ENCODE measurements around the gene NTN5.
"Not testable (repeated sequence)": the region's sequence is repeated elsewhere in the genome, so short reads cannot be mapped to it uniquely, and the experiment has no call there.

Gene NTN5

GRCh38 chr19:48680006-48680405 lies 7.2 kb upstream of the NTN5 start:
- not testable (repeated sequence) for H3K27ac ChIP-seq (ENCODE audit: low read depth, low read length)

GRCh38 chr19:48678201-48678600 lies 5.4 kb upstream of the NTN5 start:
- Histone ChIP-seq H3K36me3 (ENCODE audit: insufficient read depth, low read length) (no peaks in the 10 kb centered on the region), H3K4me1 (ENCODE audit: control insufficient read depth, insufficient read depth, low read length, unreplicated experiment) (peaks cover 4% of the 10 kb centered on the region), H3K27ac (ENCODE audit: low read depth, low read length) (no peak overlapping the region), H3K27me3 (ENCODE audit: insufficient read depth, low read length) (no peaks in the 10 kb centered on the region), H3K4me3 (ENCODE audit: low read depth, low read length) (no peak overlapping the region), H3K79me2 (ENCODE audit: control insufficient read depth, insufficient read depth, low read length, unreplicated experiment) (no peaks in the 10 kb centered on the region), H2AFZ (ENCODE audit: low read length, unreplicated experiment) (no peak overlapping the region)

More at GRCh38 chr19:48680006-48680405, 7.2 kb upstream of the NTN5 start:
- H2AFZ ChIP-seq (ENCODE audit: low read length, unreplicated experiment); H3K4me1 ChIP-seq (ENCODE audit: control insufficient read depth, insufficient read depth, low read length, unreplicated experiment); H3K36me3 ChIP-seq (ENCODE audit: insufficient read depth, low read length); H3K27me3 ChIP-seq (ENCODE audit: insufficient read depth, low read length); H3K79me2 ChIP-seq (ENCODE audit: control insufficient read depth, insufficient read depth, low read length, unreplicated experiment); H3K4me3 ChIP-seq (ENCODE audit: low read depth, low read length): not testable (repeated sequence)

GRCh38 chr19:48676887-48677286 lies 4.1 kb upstream of the NTN5 start:
- H3K79me2 ChIP-seq (ENCODE audit: control insufficient read depth, insufficient read depth, low read length, unreplicated experiment): no peaks in the 10 kb centered on the region
- no peaks in the 10 kb centered on the region for H3K36me3 ChIP-seq (ENCODE audit: insufficient read depth, low read length)
- H3K27ac ChIP-seq (ENCODE audit: low read depth, low read length): no peak overlapping the region
- no peak overlapping the region for H3K4me3 ChIP-seq (ENCODE audit: low read depth, low read length)
- no peak overlapping the region for H2AFZ ChIP-seq (ENCODE audit: low read length, unreplicated experiment)
- H3K4me1 ChIP-seq (ENCODE audit: control insufficient read depth, insufficient read depth, low read length, unreplicated experiment): peaks cover 4% of the 10 kb centered on the region
- no peaks in the 10 kb centered on the region for H3K27me3 ChIP-seq (ENCODE audit: insufficient read depth, low read length)

GRCh38 chr19:48676487-48676886 lies 3.7 kb upstream of the NTN5 start:
- Histone ChIP-seq H3K4me1 (ENCODE audit: control insufficient read depth, insufficient read depth, low read length, unreplicated experiment) (peaks cover 4% of the 10 kb centered on the region), H3K36me3 (ENCODE audit: insufficient read depth, low read length) (no peaks in the 10 kb centered on the region)

GRCh38 chr19:48674921-48675824 lies 2.4 kb upstream of the NTN5 start:
- Histone ChIP-seq H2AFZ (ENCODE audit: low read length, unreplicated experiment) (no peak overlapping the region), H3K36me3 (ENCODE audit: insufficient read depth, low read length) (no peaks in the 10 kb centered on the region), H3K27ac (ENCODE audit: low read depth, low read length) (no peak overlapping the region), H3K27me3 (ENCODE audit: insufficient read depth, low read length) (no peaks in the 10 kb centered on the region), H3K4me1 (ENCODE audit: control insufficient read depth, insufficient read depth, low read length, unreplicated experiment) (peaks cover 4% of the 10 kb centered on the region), H3K79me2 (ENCODE audit: control insufficient read depth, insufficient read depth, low read length, unreplicated experiment) (no peaks in the 10 kb centered on the region), H3K4me3 (ENCODE audit: low read depth, low read length) (no peak overlapping the region)

More at GRCh38 chr19:48676487-48676886, 3.7 kb upstream of the NTN5 start:
- Histone ChIP-seq H2AFZ (ENCODE audit: low read length, unreplicated experiment) (no peak overlapping the region), H3K27me3 (ENCODE audit: insufficient read depth, low read length) (no peaks in the 10 kb centered on the region), H3K79me2 (ENCODE audit: control insufficient read depth, insufficient read depth, low read length, unreplicated experiment) (no peaks in the 10 kb centered on the region), H3K27ac (ENCODE audit: low read depth, low read length) (no peak overlapping the region), H3K4me3 (ENCODE audit: low read depth, low read length) (no peak overlapping the region)

- H3K27ac ChIP-seq (ENCODE audit: low read depth, low read length): no peak overlapping the region
- H3K27me3 ChIP-seq (ENCODE audit: insufficient read depth, low read length): no peaks in the 10 kb centered on the region
- H2AFZ ChIP-seq (ENCODE audit: low read length, unreplicated experiment): no peak overlapping the region
These were observed 1.5 kb upstream of the NTN5 start for GRCh38 chr19:48674216-48674809.

GRCh38 chr19:48673436-48674100 lies 751 bp upstream of the NTN5 start:
- Histone ChIP-seq H3K27ac (ENCODE audit: low read depth, low read length) (no peak overlapping the region), H2AFZ (ENCODE audit: low read length, unreplicated experiment) (no peak overlapping the region), H3K36me3 (ENCODE audit: insufficient read depth, low read length) (no peaks in the 10 kb centered on the region), H3K4me1 (ENCODE audit: control insufficient read depth, insufficient read depth, low read length, unreplicated experiment) (peaks cover 4% of the 10 kb centered on the region), H3K79me2 (ENCODE audit: control insufficient read depth, insufficient read depth, low read length, unreplicated experiment) (no peaks in the 10 kb centered on the region), H3K4me3 (ENCODE audit: low read depth, low read length) (no peak overlapping the region), H3K27me3 (ENCODE audit: insufficient read depth, low read length) (no peaks in the 10 kb centered on the region)

More at GRCh38 chr19:48674216-48674809, 1.5 kb upstream of the NTN5 start:
- H3K4me1 ChIP-seq (ENCODE audit: control insufficient read depth, insufficient read depth, low read length, unreplicated experiment): peaks cover 4% of the 10 kb centered on the region
- no peaks in the 10 kb centered on the region for H3K36me3 ChIP-seq (ENCODE audit: insufficient read depth, low read length)
- no peaks in the 10 kb centered on the region for H3K79me2 ChIP-seq (ENCODE audit: control insufficient read depth, insufficient read depth, low read length, unreplicated experiment)
- H3K4me3 ChIP-seq (ENCODE audit: low read depth, low read length): no peak overlapping the region

- Histone ChIP-seq H3K27me3 (ENCODE audit: insufficient read depth, low read length) (no peaks in the 10 kb centered on the region), H3K27ac (ENCODE audit: low read depth, low read length) (no peak overlapping the region), H3K36me3 (ENCODE audit: insufficient read depth, low read length) (no peaks in the 10 kb centered on the region), H3K4me1 (ENCODE audit: control insufficient read depth, insufficient read depth, low read length, unreplicated experiment) (peaks cover 4% of the 10 kb centered on the region), H2AFZ (ENCODE audit: low read length, unreplicated experiment) (no peak overlapping the region), H3K4me3 (ENCODE audit: low read depth, low read length) (no peak overlapping the region), H3K79me2 (ENCODE audit: control insufficient read depth, insufficient read depth, low read length, unreplicated experiment) (no peaks in the 10 kb centered on the region)
These were observed 1.3 kb downstream of the NTN5 start for GRCh38 chr19:48671446-48671995.

GRCh38 chr19:48670699-48671445 lies 1.9 kb downstream of the NTN5 start:
- H3K27me3 ChIP-seq (ENCODE audit: insufficient read depth, low read length): no peaks in the 10 kb centered on the region
- H3K4me1 ChIP-seq (ENCODE audit: control insufficient read depth, insufficient read depth, low read length, unreplicated experiment): peaks cover 4% of the 10 kb centered on the region
- no peak overlapping the region for H3K4me3 ChIP-seq (ENCODE audit: low read depth, low read length)
- H3K36me3 ChIP-seq (ENCODE audit: insufficient read depth, low read length): no peaks in the 10 kb centered on the region
- no peak overlapping the region for H2AFZ ChIP-seq (ENCODE audit: low read length, unreplicated experiment)
- H3K79me2 ChIP-seq (ENCODE audit: control insufficient read depth, insufficient read depth, low read length, unreplicated experiment): no peaks in the 10 kb centered on the region
- no peak overlapping the region for H3K27ac ChIP-seq (ENCODE audit: low read depth, low read length)

Data from ACC112 (cell line).